ENCODE results near the gene ARID1B.

Gene ARID1B

DNA sequence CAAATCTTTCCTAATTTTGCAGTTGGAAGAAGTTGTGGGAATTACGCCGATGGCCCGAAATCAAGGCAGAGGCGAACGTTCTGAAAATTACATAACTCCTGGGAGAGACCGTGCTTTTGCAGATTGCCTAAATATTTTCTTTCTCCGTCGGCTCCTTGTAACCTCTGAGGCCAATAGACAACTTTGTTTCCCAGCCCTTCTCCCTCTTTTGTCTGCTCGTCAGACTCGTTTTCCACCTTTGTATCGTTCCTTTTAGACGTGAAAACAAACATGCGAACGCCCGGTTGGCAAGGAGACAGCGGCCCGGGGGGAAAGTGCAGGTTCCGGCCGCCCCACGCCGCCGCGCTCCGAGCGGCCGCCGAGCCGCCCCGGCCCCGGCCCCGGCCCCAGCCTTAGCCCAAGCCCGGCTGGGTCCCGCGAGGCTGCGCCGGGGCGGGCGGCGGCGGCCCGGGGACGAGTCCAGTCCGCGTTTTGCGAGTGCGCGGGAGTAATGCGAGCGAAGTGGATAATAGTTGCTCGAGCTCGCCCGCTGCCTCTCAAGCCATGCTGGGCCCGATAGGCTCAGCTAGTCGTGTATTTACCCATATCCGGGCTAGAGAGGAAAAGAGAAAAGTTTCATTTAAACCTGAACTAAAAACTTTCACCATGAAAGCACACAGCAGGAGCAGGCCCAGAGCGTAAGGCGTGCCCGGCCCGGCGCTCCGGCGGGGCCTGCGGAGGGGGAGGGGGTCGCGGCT, at the start of gene ARID1B:
Gene ARID1B (plus strand): TSS at position 539 of the 737 bp plus-strand sequence. CDS start 303 bp downstream, outside the sequence.
- DNase-seq (ENCODE audit: low read depth in 1 of 2, low spot score in 1 of 2), result peak; percentile 56 to 64

DNA sequence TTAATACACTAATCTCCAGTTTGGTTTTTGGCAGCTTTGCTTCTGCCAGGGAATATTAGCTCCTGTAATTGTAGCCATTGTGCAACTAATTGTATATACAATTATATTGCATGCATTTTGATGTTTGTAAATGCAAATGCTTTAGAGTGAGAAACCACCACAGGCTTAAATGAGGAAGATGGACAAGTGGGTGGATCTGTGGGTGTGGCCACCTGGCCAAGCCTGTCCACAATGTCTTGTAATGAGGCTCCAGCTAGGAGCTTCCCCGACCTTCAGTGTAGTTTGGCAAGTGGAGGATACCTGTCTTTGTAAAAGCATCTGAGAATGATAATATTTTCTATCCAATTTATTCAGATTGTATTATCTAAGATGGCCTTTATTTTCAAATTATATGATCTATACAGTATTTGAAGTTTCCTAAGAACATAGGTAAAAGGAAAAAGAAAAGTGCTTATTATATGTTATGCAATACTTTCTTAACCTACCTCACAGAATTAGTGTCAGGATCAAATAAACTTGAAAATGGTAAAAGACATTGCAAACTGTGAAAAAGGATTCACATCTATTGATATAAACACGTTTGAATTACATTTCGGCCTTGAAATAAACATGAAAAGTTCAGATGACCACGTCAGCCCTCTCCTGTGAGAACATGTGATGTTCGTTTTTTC, 49.3 kb upstream of the ARID1B start:
- DNase-seq (ENCODE audit: low read depth in 1 of 2, low spot score in 1 of 2), result no peak

DNA sequence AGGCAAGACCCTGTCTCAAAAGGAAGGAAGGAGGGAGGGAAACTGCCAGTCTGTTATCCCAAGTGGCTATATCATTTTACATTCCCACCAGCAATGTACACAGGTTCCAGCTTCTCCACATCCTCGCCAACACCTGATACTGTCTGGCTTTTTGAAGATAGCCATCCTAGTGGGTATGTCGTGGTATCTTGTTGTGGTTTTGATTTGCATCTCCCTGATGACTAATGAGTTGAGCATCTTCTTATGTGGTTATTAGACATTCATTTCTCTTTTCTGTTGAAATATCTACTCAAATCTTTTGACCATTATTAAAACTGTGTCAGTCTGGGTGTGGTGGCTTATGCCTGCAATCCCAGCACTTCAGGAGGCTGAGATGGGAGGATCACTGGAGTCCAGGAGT, 47.9 kb upstream of the ARID1B start:
- DNase-seq (ENCODE audit: low read depth in 1 of 2, low spot score in 1 of 2), result no peak

DNA sequence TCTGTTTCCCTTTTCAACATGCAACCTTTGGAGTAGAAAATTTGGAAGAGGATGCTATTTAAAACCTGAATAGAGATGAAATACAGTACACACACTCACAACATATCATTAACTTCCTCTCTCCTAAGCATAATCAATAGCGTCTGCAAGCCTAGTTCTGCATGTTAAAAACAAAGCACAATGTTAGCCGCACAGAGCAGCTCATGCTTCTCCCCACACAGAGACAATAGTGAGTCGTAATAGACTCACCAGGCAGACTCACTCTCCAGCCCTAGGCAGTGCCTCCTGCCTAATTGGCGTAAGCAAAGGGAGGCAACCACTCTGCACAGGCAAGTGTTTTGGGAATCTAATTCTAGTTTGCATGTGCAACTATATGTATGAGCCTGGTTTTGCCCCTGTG, 45.8 kb upstream of the ARID1B start:
- no peak for DNase-seq (ENCODE audit: low read depth in 1 of 2, low spot score in 1 of 2)

DNA sequence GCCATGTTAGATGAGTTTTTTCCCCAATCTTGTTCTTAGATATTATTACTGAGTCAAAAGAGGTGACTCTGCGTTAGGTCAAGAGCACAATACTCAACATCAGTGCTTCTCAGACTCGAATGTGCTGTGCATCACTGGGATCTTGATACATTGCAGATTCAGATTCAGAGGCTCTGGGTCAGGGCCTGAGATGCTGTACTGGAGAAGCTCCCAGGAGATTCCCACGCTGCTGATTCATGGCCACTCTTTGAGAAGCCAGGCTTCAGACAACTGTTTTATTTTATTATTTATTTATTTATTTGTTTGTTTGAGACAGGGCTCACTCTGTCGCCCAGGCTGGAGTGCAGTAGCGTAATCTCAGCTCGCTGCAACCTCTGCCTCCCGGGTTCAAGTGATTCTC, 41.4 kb upstream of the ARID1B start:
- no peak for DNase-seq (ENCODE audit: low read depth in 1 of 2, low spot score in 1 of 2)

DNA sequence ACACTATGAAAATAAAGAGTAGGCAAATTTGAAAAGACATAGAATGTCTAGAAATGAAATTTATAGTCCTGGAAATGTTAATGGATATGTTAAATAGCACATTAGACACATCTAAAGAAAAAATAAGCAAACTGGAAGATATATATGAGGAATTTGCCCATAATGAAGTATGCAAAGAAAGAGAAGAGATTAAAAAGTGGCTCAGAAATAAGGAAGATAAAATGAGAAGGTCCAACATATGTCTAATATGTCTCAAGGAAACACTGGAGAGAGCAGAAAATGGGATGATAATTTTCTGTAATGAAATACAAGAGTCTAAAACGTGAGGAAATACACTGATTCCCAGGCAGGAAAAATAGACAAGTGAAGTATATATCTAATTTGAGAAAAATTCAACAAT, 36.6 kb upstream of the ARID1B start:
- no peak for DNase-seq (ENCODE audit: low read depth in 1 of 2, low spot score in 1 of 2)

DNA sequence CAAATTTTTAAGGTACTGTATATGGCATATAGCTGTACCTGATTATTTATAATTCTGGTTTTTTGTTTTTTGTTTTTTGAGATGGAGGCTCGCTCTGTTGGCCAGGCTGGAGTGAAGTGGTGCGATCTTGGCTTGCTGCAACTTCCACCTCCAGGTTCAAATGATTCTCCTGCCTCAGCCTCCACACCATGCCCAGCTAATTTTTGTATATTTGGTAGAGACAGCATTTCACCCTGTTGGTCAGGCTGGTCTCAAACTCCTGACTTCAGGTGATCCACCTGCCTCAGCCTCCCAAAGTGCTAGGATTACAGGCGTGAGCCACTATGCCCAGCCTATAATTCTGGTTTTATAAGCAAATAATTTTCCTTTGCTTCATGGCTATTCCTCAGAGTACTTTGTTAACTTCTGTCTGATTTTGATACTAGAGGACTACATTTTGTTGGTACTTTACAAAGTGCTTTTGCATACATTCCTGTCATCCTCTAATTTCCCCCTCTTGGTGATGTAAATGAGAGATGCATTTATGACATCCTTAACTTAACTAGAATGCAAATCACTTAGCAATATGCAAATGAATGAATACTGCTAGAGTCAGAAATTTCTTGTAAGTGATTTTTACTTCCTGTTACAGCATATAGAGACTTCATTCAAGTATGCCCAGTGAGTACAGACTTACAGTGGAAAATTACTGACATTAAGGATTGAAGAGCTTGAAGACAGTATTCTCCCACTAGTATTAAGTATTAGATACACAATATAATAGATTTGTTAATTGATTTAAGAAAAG, 35.7 kb upstream of the ARID1B start:
- no peak for DNase-seq (ENCODE audit: low read depth in 1 of 2, low spot score in 1 of 2)

DNA sequence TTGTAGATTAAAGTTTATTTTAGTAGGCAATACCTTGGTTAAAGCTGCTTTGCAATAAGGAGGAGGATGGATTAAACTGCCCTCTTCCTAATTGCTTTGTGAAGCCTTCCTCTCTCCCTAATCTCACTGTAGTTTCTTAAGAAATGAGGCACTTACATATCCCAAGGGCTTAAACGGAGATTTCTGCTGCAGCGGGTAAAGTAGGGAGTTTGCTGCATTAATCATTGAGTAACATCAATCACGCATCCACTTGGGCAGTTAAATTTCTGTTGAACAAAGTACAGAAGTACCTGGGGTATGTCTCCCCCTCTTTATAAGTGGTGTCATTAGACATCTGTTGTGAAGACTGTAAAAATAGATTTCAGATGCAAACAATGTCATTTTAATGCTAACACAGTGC, 29.5 kb upstream of the ARID1B start:
- no peak for DNase-seq (ENCODE audit: low read depth in 1 of 2, low spot score in 1 of 2)

DNA sequence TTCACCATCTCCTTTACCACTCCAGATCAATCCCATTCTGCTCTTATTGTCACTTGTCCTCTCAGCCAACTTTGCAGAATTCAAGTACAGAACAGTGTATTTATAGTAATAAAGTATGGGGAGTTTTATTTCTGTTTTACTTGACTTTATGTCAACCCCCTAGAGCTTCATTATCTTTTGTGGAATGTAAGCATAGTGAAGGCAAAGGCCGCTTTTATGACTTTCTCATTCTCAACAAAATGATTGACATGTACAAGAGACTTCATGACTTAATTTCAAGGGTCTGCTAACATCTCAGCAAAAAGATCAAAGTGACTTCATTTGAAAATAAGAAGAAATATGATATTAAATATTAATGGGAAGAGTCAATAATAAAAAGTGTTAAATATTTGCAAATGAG, 28.7 kb upstream of the ARID1B start:
- no peak for DNase-seq (ENCODE audit: low read depth in 1 of 2, low spot score in 1 of 2)

DNA sequence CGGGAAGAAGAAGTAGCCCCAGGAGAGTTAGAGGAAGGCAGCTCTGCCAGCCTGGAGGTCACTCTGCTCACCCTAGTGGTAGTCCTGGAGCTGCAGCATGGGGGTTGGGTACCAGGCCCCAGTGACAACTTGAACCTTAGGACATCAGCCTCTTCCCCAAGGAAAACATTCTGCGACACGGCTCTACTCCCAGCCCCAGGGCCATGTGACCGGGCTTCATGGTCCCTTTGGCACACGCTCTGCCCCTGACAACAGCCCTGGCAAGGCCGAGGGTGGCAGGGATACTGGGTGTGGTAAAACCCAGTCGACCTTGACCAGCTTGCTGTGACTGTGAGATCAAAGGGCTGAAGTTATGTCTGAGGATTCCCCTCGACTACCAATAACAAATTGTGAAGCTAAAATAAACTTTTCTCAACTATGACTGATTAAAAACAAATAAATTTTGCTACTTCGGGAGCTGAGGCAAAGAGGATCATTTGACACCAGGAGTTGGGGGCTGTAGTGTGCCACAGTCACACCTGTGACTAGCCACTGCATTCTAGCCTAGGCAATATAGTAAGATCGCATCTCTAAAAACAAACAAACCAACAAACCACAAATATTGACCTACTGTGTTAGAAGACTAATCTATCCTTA, 24.4 kb upstream of the ARID1B start:
- DNase-seq (ENCODE audit: low read depth in 1 of 2, low spot score in 1 of 2), result no peak

DNA sequence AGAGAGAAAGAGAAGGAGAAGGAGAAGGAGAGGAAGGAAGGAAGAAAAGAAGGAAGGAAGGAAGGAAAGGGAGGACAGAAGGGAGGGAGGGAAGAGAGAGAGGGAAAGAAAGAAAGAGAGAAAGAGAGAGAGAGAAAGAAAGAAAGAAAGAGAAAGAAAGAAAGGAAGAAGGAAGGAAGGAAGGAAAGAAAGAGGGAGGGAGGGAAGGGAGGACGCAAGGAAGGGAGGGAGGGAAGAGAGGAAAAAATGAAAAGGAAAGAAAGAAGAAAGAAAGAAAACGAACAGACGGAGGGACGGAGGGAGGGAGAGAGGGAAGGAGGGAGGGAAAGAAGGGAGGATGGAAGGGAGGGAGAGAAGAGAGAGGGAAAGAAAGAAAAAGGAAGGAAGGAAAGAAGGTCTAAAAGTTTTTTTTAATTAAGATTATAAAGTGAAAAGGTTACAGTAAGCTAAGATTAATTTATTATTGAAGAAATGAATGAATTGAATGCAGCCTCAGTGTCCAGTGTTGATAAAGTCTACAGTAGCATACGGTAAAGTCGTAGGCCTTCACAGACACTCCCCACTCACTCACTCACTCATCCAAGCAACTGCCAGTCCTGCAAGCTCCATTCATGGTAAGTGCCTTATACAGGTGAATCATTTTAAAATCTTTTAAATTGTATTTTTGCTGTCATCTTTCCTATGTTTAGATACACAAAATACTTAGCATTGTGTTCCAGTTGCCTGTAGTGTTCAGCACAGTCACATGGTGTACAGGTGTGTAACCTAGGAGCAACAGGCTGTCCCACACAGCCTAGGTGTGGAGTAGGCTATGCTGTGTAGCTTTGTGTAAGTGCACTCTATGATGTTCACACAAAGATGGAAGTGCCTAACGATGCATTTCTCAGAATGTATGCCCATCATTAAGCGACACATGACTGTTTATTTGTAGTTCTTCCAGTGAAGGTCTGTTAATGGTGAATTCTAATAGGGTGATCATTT, 20.3 kb upstream of the ARID1B start:
- no peak for DNase-seq (ENCODE audit: low read depth in 1 of 2, low spot score in 1 of 2)

DNA sequence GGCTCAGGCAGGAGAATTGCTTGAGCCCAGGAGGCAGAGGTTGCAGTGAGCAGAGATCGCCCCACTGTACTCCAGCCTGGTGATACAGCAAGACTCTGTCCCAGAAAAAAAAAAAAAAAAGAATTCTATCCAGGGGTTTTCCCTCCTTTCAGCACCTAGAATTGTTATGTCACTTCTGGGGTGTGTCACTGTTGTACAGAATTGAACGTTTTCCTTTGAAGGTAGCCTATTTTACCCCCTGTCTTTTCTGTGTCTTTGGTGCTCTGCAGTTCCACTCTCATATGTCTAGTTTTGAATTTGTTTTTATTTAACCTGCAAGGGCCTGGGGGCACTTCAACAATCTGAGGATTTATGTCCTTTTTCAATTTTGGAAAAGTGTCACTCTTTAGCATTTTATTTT, 19.3 kb upstream of the ARID1B start:
- DNase-seq (ENCODE audit: low read depth in 1 of 2, low spot score in 1 of 2), result no peak

DNA sequence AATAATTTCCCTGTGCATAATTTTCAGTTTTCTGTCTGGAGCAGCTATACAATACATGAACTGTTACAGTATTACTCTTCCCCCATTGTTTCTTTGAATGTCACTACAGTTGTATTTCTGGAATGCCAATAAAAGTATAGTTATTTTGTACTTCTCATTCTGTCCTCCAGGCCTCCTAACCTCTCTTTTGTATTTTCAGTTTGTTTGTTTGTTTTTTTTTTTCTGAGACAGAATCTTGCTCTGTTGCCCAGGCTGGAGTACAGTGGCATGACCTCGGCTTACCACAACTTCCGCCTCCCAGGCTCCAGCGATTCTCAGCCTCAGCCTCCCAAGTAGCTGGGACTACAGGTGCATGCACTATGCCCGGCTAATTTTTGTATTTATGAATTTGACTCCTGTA, 16.8 kb upstream of the ARID1B start:
- DNase-seq (ENCODE audit: low read depth in 1 of 2, low spot score in 1 of 2), result no peak

DNA sequence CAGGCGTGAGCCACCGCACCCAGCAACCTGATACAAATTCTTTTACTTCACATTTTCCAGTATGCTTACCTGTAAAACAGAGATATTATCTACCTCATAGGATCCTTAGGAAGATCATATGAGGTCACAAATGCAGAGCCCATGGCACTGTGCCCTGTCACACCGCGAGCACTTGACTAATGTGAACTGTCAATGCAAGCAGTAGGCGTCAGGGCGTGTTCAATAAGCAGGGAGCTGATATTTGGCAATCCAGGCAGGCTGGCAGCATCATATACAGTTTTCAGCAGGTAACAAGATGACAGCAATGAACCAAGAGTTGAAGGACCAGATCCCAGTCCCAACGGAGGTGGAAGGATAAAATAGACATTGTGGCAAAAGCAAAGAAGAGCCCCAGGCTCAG, 14.6 kb upstream of the ARID1B start:
- no peak for DNase-seq (ENCODE audit: low read depth in 1 of 2, low spot score in 1 of 2)

DNA sequence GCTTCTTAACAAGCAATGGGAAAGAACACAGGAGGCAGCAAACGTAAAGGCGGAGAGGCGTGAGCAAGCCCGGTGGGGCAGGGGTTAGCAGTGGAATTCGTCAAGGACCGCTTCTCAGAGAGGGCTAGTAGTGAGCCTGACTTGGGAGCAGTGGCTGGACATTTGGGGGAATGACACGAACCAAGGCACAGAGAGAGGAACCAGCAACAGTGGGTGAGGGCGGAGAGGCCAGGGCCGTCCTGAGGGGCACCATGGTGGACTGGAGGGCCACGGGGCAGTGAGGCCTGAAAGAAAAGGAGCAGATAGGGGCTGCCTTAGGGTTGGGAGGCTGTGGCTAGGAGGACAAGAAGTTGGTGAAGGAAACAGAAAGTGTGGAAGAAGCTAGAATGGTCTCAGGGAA, 12.1 kb upstream of the ARID1B start:
- no peak for DNase-seq (ENCODE audit: low read depth in 1 of 2, low spot score in 1 of 2)

DNA sequence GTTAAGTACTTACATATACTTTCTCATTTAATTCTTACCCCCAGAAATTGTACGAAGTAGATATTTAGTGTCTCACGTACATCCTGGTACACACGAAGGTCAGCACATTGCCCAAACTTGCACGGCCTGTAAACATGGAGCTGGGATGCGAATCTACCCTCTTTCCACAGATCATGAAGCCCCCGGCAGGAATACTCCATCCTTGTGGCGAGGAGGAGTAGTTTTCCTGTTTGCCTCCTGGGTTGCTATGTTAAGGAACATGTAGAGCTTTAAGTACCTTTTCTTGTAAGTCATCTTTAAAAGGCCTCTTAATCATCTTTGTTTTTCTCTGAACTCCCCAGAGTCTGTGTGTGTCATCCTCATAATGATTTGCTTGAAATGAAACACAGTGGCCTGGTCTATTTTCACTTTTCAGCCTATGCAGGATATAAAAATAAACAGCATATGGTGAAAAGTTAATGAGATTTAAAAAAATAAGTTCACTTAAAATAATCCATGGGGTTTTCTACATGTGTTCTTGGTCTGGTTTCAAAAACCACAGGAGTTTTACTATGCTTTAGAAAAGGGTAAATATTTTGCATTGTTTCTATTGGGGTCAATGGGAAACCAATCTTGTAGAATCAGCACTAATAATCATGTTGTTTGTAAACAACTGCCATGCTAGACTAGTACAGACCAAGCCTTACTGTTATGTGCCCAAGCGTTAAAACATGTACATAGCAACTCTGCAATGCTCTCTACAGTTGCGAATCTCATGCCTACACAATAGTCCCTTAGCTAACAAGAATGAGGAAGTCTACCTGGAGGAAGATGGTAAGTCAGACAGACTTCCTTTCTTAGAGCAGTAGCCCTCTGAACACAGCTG, 9.3 kb upstream of the ARID1B start:
- no peak for DNase-seq (ENCODE audit: low read depth in 1 of 2, low spot score in 1 of 2)

DNA sequence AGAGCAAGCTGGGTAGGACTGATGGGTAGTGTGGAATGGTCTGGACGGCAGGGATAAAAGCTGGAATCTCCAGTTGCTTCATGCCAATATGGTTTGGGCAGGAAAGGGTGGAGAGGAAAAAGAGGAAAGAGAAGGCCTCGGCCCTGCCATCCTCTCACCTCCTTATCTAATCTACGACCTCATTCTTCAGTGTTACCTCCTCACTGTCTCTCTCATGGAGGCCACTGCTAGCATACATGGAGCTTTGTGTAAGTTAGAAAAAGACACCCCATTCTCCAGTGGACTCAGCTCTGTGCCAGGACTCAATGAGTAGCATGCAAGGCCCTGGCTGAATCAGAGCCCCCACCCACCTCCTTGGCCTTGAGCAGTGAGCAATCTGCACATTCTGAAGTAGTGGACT, 6.1 kb upstream of the ARID1B start:
- DNase-seq (ENCODE audit: low read depth in 1 of 2, low spot score in 1 of 2), result no peak

DNA sequence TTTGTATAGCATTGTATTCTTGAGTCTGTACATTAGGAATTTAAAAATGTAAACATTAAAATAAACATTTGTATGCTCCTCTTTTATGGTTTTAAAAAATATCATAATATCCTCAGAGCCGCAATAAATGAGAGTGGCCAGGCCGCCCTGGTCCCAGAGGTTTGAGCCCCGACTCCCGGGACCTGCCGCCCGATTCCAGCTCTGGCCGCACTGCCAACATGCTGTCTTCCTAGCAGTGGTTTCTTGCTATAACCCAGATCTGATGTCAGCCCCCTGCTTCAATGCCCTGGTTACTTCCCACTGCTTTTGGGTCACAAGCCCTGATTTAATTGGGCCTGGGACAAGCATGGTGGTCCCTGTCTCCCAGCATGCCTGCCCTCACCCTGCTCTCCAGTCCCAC, 5.4 kb upstream of the ARID1B start:
- no peak for DNase-seq (ENCODE audit: low read depth in 1 of 2, low spot score in 1 of 2)

DNA sequence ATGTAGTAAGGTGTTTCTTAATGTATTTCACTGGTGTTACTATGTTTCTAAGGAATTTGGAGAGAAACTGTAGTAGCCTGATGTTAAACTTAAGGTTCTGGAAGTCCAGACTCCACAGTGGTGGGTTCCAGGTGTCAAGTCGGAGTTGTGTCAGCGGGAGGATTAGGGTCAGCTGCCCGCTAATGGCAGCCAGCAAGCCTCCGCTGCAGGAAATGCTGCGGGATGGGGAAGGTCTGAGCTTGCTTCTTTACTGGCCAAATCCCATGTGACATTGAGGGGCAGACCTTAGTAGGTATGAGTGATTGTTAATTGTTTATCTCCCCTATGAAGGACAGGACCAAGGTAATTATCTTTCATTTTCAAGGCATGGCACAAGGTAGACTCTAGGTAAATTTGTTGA, 3.7 kb upstream of the ARID1B start:
- DNase-seq (ENCODE audit: low read depth in 1 of 2, low spot score in 1 of 2), result no peak
